GM12892 (cell line): Measurements from ENCODE around the gene DPEP2.

Source experiments
- POLR2A ChIP-seq: IDR thresholded peaks from 2 replicates; pipeline ENCODE4 v1.6.1; 2011; ENCODE audit warnings: low read depth, low read length, control low read depth
- POLR2AphosphoS5 ChIP-seq: IDR thresholded peaks from 2 replicates; pipeline ENCODE4 v1.6.1; 2011; ENCODE audit warnings: low read depth, low read length, control low read depth
- TAF1 ChIP-seq: IDR thresholded peaks from 2 replicates; pipeline ENCODE4 v1.6.1; 2011; ENCODE audit warnings: low read depth, mild to moderate bottlenecking, control low read depth, low read length, borderline replicate concordance

DNA sequence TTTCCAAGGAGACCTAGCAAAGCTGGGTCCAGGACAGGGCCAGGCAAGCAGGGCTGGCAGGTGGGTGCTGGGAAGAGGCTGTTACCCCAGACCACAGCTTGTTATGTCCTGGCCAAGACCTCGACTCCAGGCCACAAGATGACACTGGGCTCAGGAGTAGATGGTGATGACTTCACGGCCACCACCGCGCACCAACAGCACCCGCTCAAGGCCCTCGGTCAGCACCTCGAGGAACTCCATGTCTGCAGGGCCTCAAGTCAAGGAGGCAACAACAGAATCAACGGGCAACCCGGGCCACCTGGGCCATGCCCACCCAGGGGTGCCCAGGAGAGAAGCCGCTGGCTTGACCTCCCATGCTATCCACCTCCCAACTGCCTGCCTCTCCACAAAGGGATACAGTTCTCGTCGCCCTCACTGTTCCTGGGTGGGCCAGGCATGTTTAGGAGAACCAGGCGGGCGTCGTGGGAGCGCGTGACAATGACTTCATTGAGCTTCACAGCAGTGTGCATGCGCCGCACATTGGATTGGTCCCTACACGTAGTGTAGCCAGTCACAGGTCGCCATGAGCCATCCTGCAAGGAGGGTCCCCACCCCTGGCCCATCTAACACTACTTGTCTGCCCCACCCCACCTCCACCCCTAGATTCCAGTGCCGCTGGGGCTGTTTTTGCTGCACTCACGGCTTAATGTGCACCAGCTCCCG, 54.4 kb downstream of the DPEP2 start:
- no peak for TF ChIP-seq POLR2AphosphoS5
- no peak for TF ChIP-seq POLR2A
- no peak for TF ChIP-seq TAF1
